Peyer's patch (tissue), 4 donors: Measurements from ENCODE around the gene CST6. TPM values are rescaled to one million over a fixed set of nuclear protein-coding genes. Genes with fewer than 3 reads are reported as not detected.

Experiments used
- DNase-seq, 3 donors: peaks; one replicate each; pipeline ENCODE4 v3.0.0-alpha.2; 2017 to 2019
- H3K27ac ChIP-seq, 4 donors: fragments of 200-600 bp; sonication (generic); one replicate each; pipeline ENCODE4 v1.5.1; 2016 to 2019
- H3K27me3 ChIP-seq, 2 donors: fragments of 200-600 bp; sonication (generic); one replicate each; pipeline ENCODE4 v1.5.1; 2019
- H3K36me3 ChIP-seq, 3 donors: fragments of 200-600 bp; sonication (generic); one replicate each; pipeline ENCODE4 v1.5.1; 2016 to 2019
- H3K4me1 ChIP-seq, 4 donors: fragments of 200-600 bp; sonication (generic); one replicate each; pipeline ENCODE4 v1.5.1; 2016 to 2019
- H3K4me3 ChIP-seq, 4 donors: fragments of 200-600 bp; sonication (generic); 1 replicate in 3 of 4; 2 replicates in 1 of 4; pipeline ENCODE4 v1.5.1; 2016 to 2019; ENCODE audit warnings: mild to moderate bottlenecking in 1 of 4
- H3K9me3 ChIP-seq, 4 donors: fragments of 200-600 bp; sonication (generic); one replicate each; pipeline ENCODE4 v1.5.1; 2016 to 2019; ENCODE audit warnings: mild to moderate bottlenecking in 1 of 4
- CTCF ChIP-seq, 6 experiments: fragments of 450-650 bp in 4 of 6; fragments of 200-600 bp in 2 of 6; sonication (generic) in 1 of 6; IDR thresholded peaks; one replicate each; pipeline ENCODE4 v1.5.1; 2017 to 2019; ENCODE audit warnings: antibody characterized with exemption in 6 of 6, mild to moderate bottlenecking in 3 of 6, moderate library complexity in 1 of 6
- POLR2A ChIP-seq, 2 donors: fragments of 450-650 bp; IDR thresholded peaks; one replicate each; pipeline ENCODE4 v1.5.1; 2017; ENCODE audit warnings: antibody characterized with exemption in 2 of 2, mild to moderate bottlenecking in 2 of 2, moderate library complexity in 2 of 2
- total RNA-seq, 4 donors: library from RNA; depleted of rRNA; stranded (reverse); fragments of >200 nt; gene quantifications; one replicate each; pipeline ENCODE4 v1.1.0, GENCODE V29; 2016

The CST6 gene
- not detected for total RNA-seq

- Histone ChIP-seq H3K4me3 (peak within 1 kb of the TSS in 1 of 4 donors; percentile 4), H3K4me1 (peaks cover 0 to 6% (median 1%) of the 10 kb centered on the region in 4 donors), H3K9me3 (no peaks in the 10 kb centered on the region), H3K27ac (no peak within 1 kb of the TSS), H3K36me3 (no peaks in the 10 kb centered on the region), H3K27me3 (peaks cover 0 to 17% of the 10 kb centered on the region in 2 donors)
- DNase-seq: no peak
- no peak for TF ChIP-seq CTCF (IDR thresholded peaks at IDR 0.05)
- no peak for TF ChIP-seq POLR2A (IDR thresholded peaks at IDR 0.05)
These were observed at the start of gene CST6 for GRCh38 chr11:66011785-66012303. CST6 (plus strand) TSS chr11:66012008; CDS start chr11:66012045, 37 bp downstream.

GRCh38 chr11:65962141-65962564 lies 49.7 kb upstream of the CST6 start:
- Histone ChIP-seq H3K27me3 (no peaks in the 10 kb centered on the region), H3K4me1 (peaks cover 6 to 20% (median 16%) of the 10 kb centered on the region in 4 donors), H3K9me3 (no peaks in the 10 kb centered on the region), H3K4me3 (peak overlapping the region; percentile 77 to 100 (median 96)), H3K27ac (peak overlapping the region; percentile 83 to 96 (median 92)), H3K36me3 (peaks cover 0 to 36% (median 0%) of the 10 kb centered on the region in 3 donors)
- TF ChIP-seq POLR2A (IDR thresholded peaks at IDR 0.05): no peak
- no peak for TF ChIP-seq CTCF (IDR thresholded peaks at IDR 0.05)
- no peak for DNase-seq

GRCh38 chr11:65964906-65965305 lies 46.9 kb upstream of the CST6 start:
- DNase-seq: no peak
- Histone ChIP-seq H3K36me3 (peaks cover 0 to 63% (median 0%) of the 10 kb centered on the region in 3 donors), H3K27me3 (no peaks in the 10 kb centered on the region), H3K4me3 (no peak overlapping the region), H3K4me1 (peaks cover 6 to 20% (median 15%) of the 10 kb centered on the region in 4 donors), H3K27ac (no peak overlapping the region), H3K9me3 (no peaks in the 10 kb centered on the region)
- TF ChIP-seq CTCF (IDR thresholded peaks at IDR 0.05) (no peak), POLR2A (IDR thresholded peaks at IDR 0.05) (no peak)

GRCh38 chr11:65965986-65966762 lies 45.6 kb upstream of the CST6 start:
- no peak for TF ChIP-seq POLR2A (IDR thresholded peaks at IDR 0.05)
- no peak for TF ChIP-seq CTCF (IDR thresholded peaks at IDR 0.05)
- H3K9me3 ChIP-seq: no peaks in the 10 kb centered on the region
- no peaks in the 10 kb centered on the region for H3K27me3 ChIP-seq
- peaks cover 0 to 70% (median 0%) of the 10 kb centered on the region in 3 donors for H3K36me3 ChIP-seq
- no peak for DNase-seq
- no peak overlapping the region for H3K4me3 ChIP-seq
- no peak overlapping the region for H3K27ac ChIP-seq
- H3K4me1 ChIP-seq: peaks cover 6 to 17% (median 15%) of the 10 kb centered on the region in 4 donors

GRCh38 chr11:65967329-65967934 lies 44.4 kb upstream of the CST6 start:
- TF ChIP-seq POLR2A (IDR thresholded peaks at IDR 0.05): no peak
- TF ChIP-seq CTCF (IDR thresholded peaks at IDR 0.05): no peak
- H3K9me3 ChIP-seq: no peaks in the 10 kb centered on the region
- H3K27me3 ChIP-seq: no peaks in the 10 kb centered on the region
- no peak overlapping the region for H3K27ac ChIP-seq
- no peak overlapping the region for H3K4me3 ChIP-seq
- DNase-seq: no peak
- peaks cover 0 to 78% (median 0%) of the 10 kb centered on the region in 3 donors for H3K36me3 ChIP-seq
- H3K4me1 ChIP-seq: peaks cover 6 to 15% (median 12%) of the 10 kb centered on the region in 4 donors
